Femur (tissue), 1 donor: ENCODE results near the gene SPRED1.

Experiments used
- DNase-seq: peaks from one replicate; pipeline ENCODE4 v3.0.0-alpha.2; 2017

SPRED1 gene

GRCh38 chr15:38367476-38367875, 114.8 kb downstream of the SPRED1 start:
- DNase-seq, result no peak

GRCh38 chr15:38369936-38370478, 117.4 kb downstream of the SPRED1 start:
- no peak for DNase-seq

GRCh38 chr15:38373016-38373415, 120.4 kb downstream of the SPRED1 start:
- DNase-seq, result no peak

- peak; percentile 64 for DNase-seq
Observed at GRCh38 chr15:38374029-38374428, 121.4 kb downstream of the SPRED1 start.

- DNase-seq, result peak; percentile 59
Observed at GRCh38 chr15:38374556-38374955, 121.9 kb downstream of the SPRED1 start.

- no peak for DNase-seq
Observed at GRCh38 chr15:38376081-38376480, 123.4 kb downstream of the SPRED1 start.

- no peak for DNase-seq
Observed at GRCh38 chr15:38377636-38378035, 125.0 kb downstream of the SPRED1 start.

- peak; percentile 81 for DNase-seq
Observed at GRCh38 chr15:38378161-38378560, 125.5 kb downstream of the SPRED1 start.

- DNase-seq, result peak; percentile 67
Observed at GRCh38 chr15:38389924-38390542, 137.4 kb downstream of the SPRED1 start.

GRCh38 chr15:38391191-38391590, 138.6 kb downstream of the SPRED1 start:
- no peak for DNase-seq

GRCh38 chr15:38398134-38398533, 145.5 kb downstream of the SPRED1 start:
- no peak for DNase-seq

- DNase-seq, result no peak
Observed at GRCh38 chr15:38401106-38401505, 148.5 kb downstream of the SPRED1 start.

- no peak for DNase-seq
Observed at GRCh38 chr15:38401701-38402100, 149.1 kb downstream of the SPRED1 start.

GRCh38 chr15:38406436-38406835, 153.8 kb downstream of the SPRED1 start:
- DNase-seq, result no peak
